IMR-90 (cell line): ENCODE measurements around the gene RIC8A. TPM values are rescaled to one million over a fixed set of nuclear protein-coding genes. Genes with fewer than 3 reads are reported as not detected.

Experiments
- ATAC-seq: fragments of 200-7000 bp; cut with Tn5 transposase; 2 replicates; pipeline ENCODE4 v1.9.1; 2020; ENCODE audit warnings: low read depth, mild to moderate bottlenecking, moderate library complexity
- BruUV-seq: library from RNA; stranded (reverse); fragments of 400-500 nt; replicated peaks from 2 replicates; lab custom pipeline; 2021; lab: Mats Ljungman, UMichigan
- CTCF ChIA-PET: fragments of 300-600 bp; formaldehyde crosslinking; extraction: SDS; loops from one replicate; lab custom pipeline; 2021; ENCODE audit warnings: antibody characterized with exemption; lab: Yijun Ruan, JAX
- POLR2A ChIA-PET: fragments of 300-600 bp; sonication (Branson Sonifier 250); formaldehyde crosslinking; loops from one replicate; lab custom pipeline; 2022; ENCODE audit warnings: antibody characterized with exemption; ENCODE audit not compliant: unreplicated experiment; lab: Charles Lee
- DNase-seq: peaks from one replicate; pipeline ENCODE4 v3.0.0; 2013
- H2AFZ ChIP-seq: replicated peaks from 2 replicates; pipeline ENCODE3; 2013; ENCODE audit warnings: low read length, mild to moderate bottlenecking; ENCODE audit not compliant: poor library complexity
- H2AK5ac ChIP-seq: 2 replicates; pipeline ENCODE4 v1.6.1; 2013; ENCODE audit warnings: low read depth, low read length, inconsistent platforms
- H2AK9ac ChIP-seq: replicated peaks from 2 replicates; pipeline ENCODE3; 2013; ENCODE audit warnings: mild to moderate bottlenecking, low read depth, low read length, moderate library complexity; ENCODE audit not compliant: poor library complexity
- H2BK120ac ChIP-seq: 2 replicates; pipeline ENCODE4 v1.6.1; 2013; ENCODE audit warnings: low read depth, low read length, inconsistent platforms
- H2BK15ac ChIP-seq: 3 replicates; pipeline ENCODE4 v1.6.1; 2013; ENCODE audit warnings: low read depth, low read length, inconsistent platforms
- H2BK20ac ChIP-seq: 2 replicates; pipeline ENCODE4 v1.6.1; 2013; ENCODE audit warnings: low read depth, mild to moderate bottlenecking, inconsistent platforms, low read length, moderate library complexity
- H2BK5ac ChIP-seq: 2 replicates; pipeline ENCODE4 v1.6.1; 2013; ENCODE audit warnings: mild to moderate bottlenecking, low read depth, low read length, inconsistent platforms; ENCODE audit not compliant: poor library complexity, severe bottlenecking
- H3K14ac ChIP-seq: replicated peaks from 2 replicates; pipeline ENCODE4 v1.6.1; 2013; ENCODE audit warnings: low read depth, low read length, inconsistent platforms
- H3K18ac ChIP-seq: 2 replicates; pipeline ENCODE4 v1.6.1; 2013; ENCODE audit warnings: low read depth, low read length, control low read depth
- H3K23ac ChIP-seq: 2 replicates; pipeline ENCODE4 v1.6.1; 2013; ENCODE audit warnings: low read depth, low read length, inconsistent platforms
- H3K27ac ChIP-seq: 2 replicates; pipeline ENCODE4 v1.5.1; 2013; ENCODE audit warnings: mild to moderate bottlenecking, control low read depth, low read length; ENCODE audit not compliant: insufficient read depth
- H3K27me3 ChIP-seq: 2 replicates; pipeline ENCODE4 v1.6.1; 2013; ENCODE audit warnings: low read length; ENCODE audit not compliant: control insufficient read depth, insufficient read depth
- H3K36me3 ChIP-seq: 2 replicates; pipeline ENCODE4 v1.6.1; 2013; ENCODE audit warnings: low read length, mixed read lengths; ENCODE audit not compliant: control insufficient read depth, insufficient read depth
- H3K4ac ChIP-seq: 2 replicates; pipeline ENCODE4 v1.6.1; 2013; ENCODE audit warnings: low read depth, low read length, inconsistent platforms
- H3K4me1 ChIP-seq: 2 replicates; pipeline ENCODE4 v1.6.1; 2013; ENCODE audit warnings: low read length, mixed read lengths; ENCODE audit not compliant: control insufficient read depth, insufficient read depth
- H3K4me2 ChIP-seq: 2 replicates; pipeline ENCODE4 v1.6.1; 2013; ENCODE audit warnings: low read depth, mild to moderate bottlenecking, control low read depth, low read length, moderate library complexity
- H3K4me3 ChIP-seq: 2 replicates; pipeline ENCODE4 v1.5.1; 2013; ENCODE audit warnings: low read depth, mild to moderate bottlenecking, control low read depth, low read length, moderate library complexity; ENCODE audit not compliant: insufficient read depth
- H3K56ac ChIP-seq: 2 replicates; pipeline ENCODE4 v1.6.1; 2013; ENCODE audit warnings: low read length, inconsistent platforms; ENCODE audit not compliant: insufficient read depth; ENCODE audit errors: extremely low read depth
- H3K79me1 ChIP-seq, 2 experiments: 2 replicates each; pipeline ENCODE4 v1.6.1; 2013; ENCODE audit warnings: low read length in 2 of 2, inconsistent platforms in 1 of 2, low read depth in 1 of 2
- H3K9ac ChIP-seq: 2 replicates; pipeline ENCODE4 v1.6.1; 2013; ENCODE audit warnings: low read depth, low read length, control low read depth
- H3K9me1 ChIP-seq: 2 replicates; pipeline ENCODE4 v1.6.1; 2013; ENCODE audit warnings: low read length, inconsistent platforms; ENCODE audit not compliant: insufficient read depth
- H3K9me3 ChIP-seq: 2 replicates; pipeline ENCODE4 v1.6.1; 2013; ENCODE audit warnings: low read length; ENCODE audit not compliant: control insufficient read depth, insufficient read depth
- H4K20me1 ChIP-seq: 2 replicates; pipeline ENCODE4 v1.6.1; 2013; ENCODE audit warnings: low read length, inconsistent platforms; ENCODE audit not compliant: insufficient read depth
- H4K5ac ChIP-seq: 2 replicates; pipeline ENCODE4 v1.6.1; 2013; ENCODE audit warnings: mild to moderate bottlenecking, low read depth, low read length, control low read depth
- H4K8ac ChIP-seq, 2 experiments: 2 replicates each; pipeline ENCODE4 v1.6.1; 2013; ENCODE audit warnings: low read depth in 2 of 2, low read length in 2 of 2, control low read depth in 1 of 2, inconsistent platforms in 1 of 2
- H4K91ac ChIP-seq: 2 replicates; pipeline ENCODE4 v1.6.1; 2013; ENCODE audit warnings: low read depth, low read length, inconsistent platforms; ENCODE audit not compliant: insufficient read depth
- CHD1 ChIP-seq: IDR thresholded peaks from 2 replicates; pipeline ENCODE4 v1.6.1; 2012; ENCODE audit warnings: low read depth, low read length, improper control_type of control experiment
- FOS ChIP-seq: fragments of 150-350 bp; IDR thresholded peaks from 2 replicates; pipeline ENCODE4 v1.6.1; 2016; ENCODE audit warnings: low read depth, low read length
- RAD21 ChIP-seq: IDR thresholded peaks from 2 replicates; pipeline ENCODE4 v1.6.1; 2012; ENCODE audit warnings: low read length, improper control_type of control experiment
- SMC3 ChIP-seq: fragments of 150-350 bp; IDR thresholded peaks from 2 replicates; pipeline ENCODE4 v1.6.1; 2016; ENCODE audit warnings: low read depth, mild to moderate bottlenecking, antibody characterized with exemption, low read length, moderate library complexity
- USF2 ChIP-seq: fragments of 150-350 bp; IDR thresholded peaks from 2 replicates; pipeline ENCODE4 v1.6.1; 2017; ENCODE audit warnings: mild to moderate bottlenecking, antibody characterized with exemption, low read length, low read depth
- WGBS, 2 experiments: methylation state at CpG; one replicate each; pipeline versions ENCODE4 v1.1.5 to v1.1.7; 2013; ENCODE audit warnings: missing lambda C conversion rate in 2 of 2; ENCODE audit not compliant: insufficient read length in 1 of 2; ENCODE audit errors: extremely low coverage in 2 of 2; 5-methylcytosine and 5-hydroxymethylcytosine counted together
- dilution Hi-C: fragments of 300-500 bp; cut with HindIII; formaldehyde crosslinking; loops from one replicate; pipeline ENCODE4 v1.14.3; 2018; ENCODE audit warnings: low sequenced_read_pairs; ENCODE audit not compliant: unreplicated experiment
- in situ Hi-C: fragments of 300-500 bp; cut with MboI; formaldehyde crosslinking; loops from 3 replicates; pipeline ENCODE4 v1.14.3; 2019; ENCODE audit warnings: low sequenced_read_pairs, inconsistent platforms, mixed read lengths
- intact Hi-C: fragments of 100-400 bp; cut with micrococcal nuclease; formaldehyde crosslinking; loops from 2 replicates; pipeline ENCODE4 v1.10.0; 2022
- polyA plus RNA-seq, 3 experiments: library from polyadenylated mRNA; depleted of rRNA; stranded (reverse); fragments of >200 nt; gene quantifications; 2 replicates each; pipeline ENCODE4 v1.2.3, GENCODE V29; 2012; ENCODE audit warnings: low replicate concordance in 1 of 3
- total RNA-seq: library from RNA; depleted of rRNA; stranded (reverse); fragments of >200 nt; gene quantifications from 2 replicates; pipeline ENCODE4 v1.2.3, GENCODE V29; 2012
- TF ChIP-seq, protein P1 (sequence below): conservative IDR thresholded peaks from 2 replicates; pipeline ENCODE4 v1.5.1; 2012; ENCODE audit warnings: mild to moderate bottlenecking, low read depth, low read length, improper control_type of control experiment

Gene RIC8A
- total and polyA plus RNA-seq, 2 of the 4 experiments (the other 2 are of a cell fraction) = 129 to 188 TPM

GRCh38 chr11:224424-224823, 16.9 kb downstream of the RIC8A start:
- H3K9ac ChIP-seq = no peak overlapping the region
- H3K4me2 ChIP-seq = no peak overlapping the region
- no peaks in the 10 kb centered on the region for H3K27me3 ChIP-seq
- no peak overlapping the region for H2BK20ac ChIP-seq
- ChIA-PET POLR2A (no interaction called here), CTCF (interaction anchor here (0.9 kb wide), 1 partner anchor 8 kb away, joined by 3 read pairs; no protein-coding TSS in a partner anchor)
- no peak overlapping the region for H4K5ac ChIP-seq
- no peaks in the 10 kb centered on the region for H3K9me3 ChIP-seq
- TF ChIP-seq CHD1 (no peak), SMC3 (no peak), RAD21 (no peak), USF2 (no peak), FOS (no peak)
- TF ChIP-seq, protein P1, sequence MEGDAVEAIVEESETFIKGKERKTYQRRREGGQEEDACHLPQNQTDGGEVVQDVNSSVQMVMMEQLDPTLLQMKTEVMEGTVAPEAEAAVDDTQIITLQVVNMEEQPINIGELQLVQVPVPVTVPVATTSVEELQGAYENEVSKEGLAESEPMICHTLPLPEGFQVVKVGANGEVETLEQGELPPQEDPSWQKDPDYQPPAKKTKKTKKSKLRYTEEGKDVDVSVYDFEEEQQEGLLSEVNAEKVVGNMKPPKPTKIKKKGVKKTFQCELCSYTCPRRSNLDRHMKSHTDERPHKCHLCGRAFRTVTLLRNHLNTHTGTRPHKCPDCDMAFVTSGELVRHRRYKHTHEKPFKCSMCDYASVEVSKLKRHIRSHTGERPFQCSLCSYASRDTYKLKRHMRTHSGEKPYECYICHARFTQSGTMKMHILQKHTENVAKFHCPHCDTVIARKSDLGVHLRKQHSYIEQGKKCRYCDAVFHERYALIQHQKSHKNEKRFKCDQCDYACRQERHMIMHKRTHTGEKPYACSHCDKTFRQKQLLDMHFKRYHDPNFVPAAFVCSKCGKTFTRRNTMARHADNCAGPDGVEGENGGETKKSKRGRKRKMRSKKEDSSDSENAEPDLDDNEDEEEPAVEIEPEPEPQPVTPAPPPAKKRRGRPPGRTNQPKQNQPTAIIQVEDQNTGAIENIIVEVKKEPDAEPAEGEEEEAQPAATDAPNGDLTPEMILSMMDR = no peak
- no peak overlapping the region for H4K91ac ChIP-seq
- DNase-seq = no peak
- H2BK15ac ChIP-seq = no peak overlapping the region; the same call in 2 of the 3 replicates
- ATAC-seq = no peak
- H2BK5ac ChIP-seq = no peak overlapping the region
- H3K36me3 ChIP-seq = peaks cover 8% of the 10 kb centered on the region
- H3K18ac ChIP-seq = no peak overlapping the region
- in situ Hi-C loops = loop anchor here (10.0 kb wide), 1 partner anchor 60 kb away; the partner anchor contains the start of gene PGGHG
- H2BK120ac ChIP-seq = no peak overlapping the region
- H4K8ac ChIP-seq = no peak overlapping the region
- dilution Hi-C loops = no loop called here
- no peaks in the 10 kb centered on the region for H3K9me1 ChIP-seq
- H3K56ac ChIP-seq = 0 out of 2 replicates have a peak overlapping the region, but pooled peaks have one; percentile 23
- H3K14ac ChIP-seq = no peak overlapping the region
- H2AK5ac ChIP-seq = no peak overlapping the region
- H3K4me3 ChIP-seq = no peak overlapping the region
- no peak overlapping the region for H3K23ac ChIP-seq
- H3K4me1 ChIP-seq = peaks cover 3% of the 10 kb centered on the region; the same call in 1 of the 2 replicates
- H2AK9ac ChIP-seq = no peak overlapping the region
- no peak overlapping the region for H2AFZ ChIP-seq
- peaks cover 3% of the 10 kb centered on the region; the same call in 1 of the 2 replicates for H4K20me1 ChIP-seq
- no peak overlapping the region for H3K4ac ChIP-seq
- no peak overlapping the region for H3K27ac ChIP-seq
- no TSS peak for BruUV-seq
- 100% methylated on average over 2 of the region's 7 CpGs; no CpG with 5 or more reads in 1 of the 2 experiments for WGBS, 2 experiments
- intact Hi-C loops = no loop called here
- peaks cover 8 to 24% of the 10 kb centered on the region in 2 experiments; a peak in 3 of 4 replicates for H3K79me1 ChIP-seq
